ENCODE results near the gene GCK.

Gene GCK

GRCh38 chr7:44222074-44222473, 32.8 kb upstream of the GCK start:
- no peak for DNase-seq

GRCh38 chr7:44221231-44221791, 32.1 kb upstream of the GCK start:
- DNase-seq: no peak

GRCh38 chr7:44220358-44221112, 31.3 kb upstream of the GCK start:
- DNase-seq: no peak

GRCh38 chr7:44220046-44220357, 30.8 kb upstream of the GCK start:
- DNase-seq: no peak

DNA sequence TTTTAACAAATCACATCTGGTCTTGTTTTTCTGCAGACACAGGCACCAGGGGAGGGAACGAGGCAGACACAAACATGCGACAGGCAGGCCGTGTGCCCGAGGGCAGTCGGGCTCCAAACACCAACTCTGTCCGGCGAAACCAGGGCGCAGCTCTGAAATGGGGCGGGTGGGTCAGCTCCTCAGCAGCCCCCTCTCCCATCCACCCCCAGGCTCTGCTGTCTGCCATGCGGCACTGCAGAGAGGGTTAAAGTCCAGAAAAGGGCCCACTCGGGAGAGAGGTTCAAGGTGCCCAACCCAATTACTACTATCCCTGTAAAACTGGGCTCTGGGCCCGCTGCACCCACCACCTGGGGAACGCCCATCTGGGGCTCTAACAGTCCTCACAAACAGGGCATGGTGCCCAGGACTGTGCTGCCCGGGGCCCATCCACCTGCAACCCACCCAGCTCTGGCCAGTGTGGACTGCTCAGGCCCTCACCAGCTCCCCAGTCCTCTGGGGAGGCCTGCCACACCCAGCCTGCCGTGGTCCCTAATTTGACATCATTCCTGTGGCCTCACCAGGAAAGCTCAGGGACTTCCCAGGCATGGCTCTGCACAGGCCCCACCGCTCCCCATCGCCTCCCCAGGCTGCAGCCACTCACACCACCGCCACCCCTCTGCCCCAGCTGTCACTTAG, 30.3 kb upstream of the GCK start:
- DNase-seq: no peak

- DNase-seq: no peak
Measured at GRCh38 chr7:44218418-44219201, 29.4 kb upstream of the GCK start.

DNA sequence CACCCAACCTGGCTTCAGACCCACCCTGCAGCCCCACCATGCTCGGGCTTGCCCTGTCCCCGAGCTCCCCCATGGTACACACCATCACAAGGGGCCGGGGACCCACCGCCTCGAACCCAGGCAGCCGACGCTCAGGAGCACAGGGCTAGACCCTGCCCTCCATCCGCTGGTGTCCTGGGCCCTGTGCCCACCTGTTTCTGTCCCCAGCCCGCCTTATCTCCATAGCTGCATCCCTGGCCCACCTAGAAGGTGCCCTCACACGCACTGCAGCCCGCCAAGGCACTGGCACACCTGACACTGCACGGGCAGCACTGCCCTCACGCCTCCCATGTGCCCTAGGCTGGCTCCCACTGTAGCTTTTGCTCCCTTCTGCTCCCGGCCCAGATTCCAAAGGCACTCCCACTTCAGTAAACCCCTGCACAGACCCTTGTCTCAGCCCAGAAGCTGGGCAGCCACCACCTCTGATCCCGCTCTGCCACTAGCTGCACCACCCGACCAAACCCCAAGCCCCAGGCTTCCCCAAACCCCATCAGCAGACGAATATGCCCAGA, 28.7 kb upstream of the GCK start:
- DNase-seq: no peak

DNA sequence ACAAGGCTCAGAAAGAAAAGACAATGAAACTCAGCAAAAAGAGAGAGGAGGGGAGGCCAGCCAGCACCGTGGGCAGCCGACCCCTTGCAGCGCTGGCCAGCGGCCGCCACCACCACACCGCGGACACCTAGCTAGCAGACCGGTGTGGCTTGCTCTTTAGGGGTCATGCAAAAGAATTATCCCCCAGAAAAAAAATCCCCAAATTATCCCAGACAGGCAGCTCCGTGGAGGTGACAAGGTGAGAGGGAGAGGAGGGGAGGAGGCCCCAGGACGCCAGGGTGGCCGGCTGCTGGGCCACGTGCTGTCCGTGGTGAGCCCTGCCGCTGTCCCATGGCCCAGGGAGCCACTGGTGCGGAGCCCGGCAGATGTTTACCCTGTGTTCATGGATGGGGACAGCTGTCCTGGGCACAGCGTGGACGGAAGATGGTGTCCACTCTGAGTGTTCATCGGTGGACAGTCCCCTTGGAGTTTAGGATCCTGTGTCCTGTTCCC, 28.0 kb upstream of the GCK start:
- DNase-seq: no peak

GRCh38 chr7:44216521-44217222, 27.4 kb upstream of the GCK start:
- DNase-seq: no peak

DNA sequence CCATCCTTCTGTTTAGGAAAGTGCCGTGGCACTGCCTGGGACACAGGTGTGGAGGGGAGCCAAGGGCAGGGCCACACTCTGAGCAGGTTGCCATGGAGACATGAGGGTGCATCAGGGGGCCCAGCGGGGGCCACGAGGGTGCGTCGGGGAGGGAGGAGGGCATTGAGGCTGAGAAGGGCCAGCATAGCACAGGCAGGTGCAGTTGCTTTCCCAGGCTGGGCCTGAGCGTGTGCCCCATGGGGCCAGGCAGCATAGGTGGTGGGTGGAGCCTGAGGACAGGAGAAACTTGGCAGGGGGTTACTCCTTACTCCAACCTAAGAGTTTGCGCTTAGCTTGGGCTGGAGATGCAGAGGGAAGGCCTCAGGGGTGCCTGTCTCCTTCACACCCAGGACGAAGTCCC, 26.8 kb upstream of the GCK start:
- no peak for DNase-seq

- no peak for DNase-seq
Measured at GRCh38 chr7:44215531-44215930, 26.3 kb upstream of the GCK start.

DNA sequence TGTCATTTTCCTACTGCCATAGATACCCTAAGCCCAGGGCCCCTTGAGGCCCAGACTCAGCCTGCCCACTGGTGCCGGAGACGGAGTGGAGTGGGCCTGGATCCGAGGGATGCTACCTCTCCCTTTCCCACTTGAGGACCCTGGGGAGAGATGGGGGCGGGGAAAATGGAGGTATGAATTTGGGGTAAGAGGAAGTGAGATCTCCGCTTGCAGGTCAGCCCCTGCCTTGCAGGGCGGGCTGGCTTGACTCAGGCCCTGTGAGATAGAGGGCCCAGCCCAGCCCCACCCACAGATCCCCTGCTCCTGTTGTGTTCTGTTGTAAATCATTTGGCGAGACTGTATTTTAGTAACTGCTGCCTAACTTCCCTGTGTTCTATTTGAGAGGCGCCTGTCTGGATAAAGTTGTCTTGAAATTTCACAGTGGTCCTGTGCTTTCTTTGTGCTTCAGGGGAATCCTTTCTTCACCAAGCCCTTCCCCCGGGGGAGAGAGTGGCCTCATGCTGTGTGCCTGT, 24.7 kb upstream of the GCK start:
- DNase-seq: no peak

DNA sequence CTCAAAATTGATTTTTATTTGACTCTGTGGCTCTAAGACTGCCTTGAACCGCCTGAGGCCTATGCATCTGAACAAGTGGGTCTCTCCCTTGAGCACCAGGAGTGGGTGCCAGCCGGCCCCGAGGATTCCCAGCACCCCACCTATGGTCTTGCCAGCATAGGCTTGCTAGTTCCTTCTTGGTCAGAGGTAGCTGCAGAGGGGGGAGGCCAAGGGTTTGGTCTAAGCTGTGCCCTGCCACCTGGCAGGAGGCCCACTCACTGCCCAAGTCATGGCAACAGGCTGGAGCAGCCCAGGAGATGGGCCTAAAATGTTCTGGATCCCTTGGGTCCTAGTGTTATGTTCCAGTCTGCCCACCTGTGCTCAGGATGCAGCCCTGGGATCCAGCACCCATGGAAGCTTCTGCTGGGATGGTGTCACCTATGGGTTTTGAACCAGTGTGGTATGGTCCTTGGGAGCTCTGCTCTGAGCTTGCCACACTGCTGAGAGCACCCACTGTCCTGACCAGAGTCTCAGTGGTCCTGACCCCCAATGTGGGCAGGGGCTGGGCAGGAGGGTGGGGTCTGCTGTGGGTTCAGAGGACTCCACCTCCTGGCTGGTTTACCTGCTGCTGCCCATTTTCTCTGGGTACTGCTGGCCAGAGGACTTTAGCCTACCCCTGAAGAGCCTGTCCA, 24.1 kb upstream of the GCK start:
- DNase-seq: no peak

GRCh38 chr7:44212581-44213184, 23.4 kb upstream of the GCK start:
- no peak for DNase-seq

DNA sequence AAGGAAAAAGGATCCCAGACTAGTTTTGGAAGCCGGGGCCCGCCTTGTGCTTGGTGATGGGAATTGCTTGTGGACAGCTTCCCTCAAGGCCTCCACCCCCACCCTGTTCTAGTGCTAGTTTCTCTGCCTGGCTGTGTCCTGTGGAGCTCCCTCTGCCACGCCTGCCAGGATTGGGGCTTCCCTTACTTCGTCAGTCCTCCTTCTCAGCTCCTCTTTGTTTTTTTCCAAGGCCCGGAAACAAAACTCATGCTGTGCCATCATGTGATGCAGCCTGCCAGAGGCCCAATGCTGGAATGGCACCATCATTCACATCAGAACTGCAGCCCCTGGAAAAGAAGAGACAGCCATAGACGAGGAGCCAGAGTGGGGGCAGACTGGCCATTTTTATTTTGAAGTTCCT, 22.8 kb upstream of the GCK start:
- DNase-seq: no peak

GRCh38 chr7:44211126-44211675, 22.0 kb upstream of the GCK start:
- no peak for DNase-seq

DNA sequence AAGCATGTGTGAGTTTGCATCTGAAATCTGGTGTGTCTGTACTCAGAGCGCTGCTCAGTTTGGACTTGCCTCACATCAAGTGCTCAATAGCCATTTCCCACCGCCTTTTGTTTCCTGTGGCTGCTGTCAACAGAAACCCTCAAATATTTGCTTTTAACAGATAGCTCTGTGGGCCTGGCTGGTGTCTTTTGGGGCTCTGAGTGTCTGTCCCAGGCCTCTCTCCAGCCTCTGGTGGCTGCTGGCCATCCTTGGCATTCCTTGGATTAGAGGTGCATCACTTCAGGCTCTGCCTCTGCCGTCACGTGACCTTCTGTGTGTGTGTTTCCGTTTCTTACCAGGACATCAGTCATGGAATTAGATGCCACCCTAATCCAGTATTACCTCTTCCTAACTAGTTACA, 20.9 kb upstream of the GCK start:
- DNase-seq: no peak

DNA sequence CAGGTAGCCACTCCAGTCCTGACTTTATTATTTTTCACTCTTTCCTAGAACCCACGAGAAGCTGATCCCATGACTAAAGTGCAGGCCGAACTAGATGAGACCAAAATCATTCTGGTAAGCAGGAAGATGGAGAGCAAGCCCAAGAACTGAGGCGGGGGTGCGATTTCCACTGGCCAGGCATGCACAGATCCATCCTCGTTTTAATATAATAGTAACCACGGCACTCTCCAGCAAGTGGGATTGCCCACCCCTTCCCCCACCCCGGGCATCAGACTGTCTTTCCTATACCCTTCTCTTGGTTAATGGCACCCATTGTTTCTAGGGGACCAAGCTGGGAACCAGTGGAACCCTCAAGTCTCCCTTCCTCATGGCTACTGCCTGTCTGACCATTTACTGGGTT, 18.8 kb upstream of the GCK start:
- DNase-seq: no peak

- DNase-seq: no peak
Measured at GRCh38 chr7:44206008-44206407, 16.8 kb upstream of the GCK start.

DNA sequence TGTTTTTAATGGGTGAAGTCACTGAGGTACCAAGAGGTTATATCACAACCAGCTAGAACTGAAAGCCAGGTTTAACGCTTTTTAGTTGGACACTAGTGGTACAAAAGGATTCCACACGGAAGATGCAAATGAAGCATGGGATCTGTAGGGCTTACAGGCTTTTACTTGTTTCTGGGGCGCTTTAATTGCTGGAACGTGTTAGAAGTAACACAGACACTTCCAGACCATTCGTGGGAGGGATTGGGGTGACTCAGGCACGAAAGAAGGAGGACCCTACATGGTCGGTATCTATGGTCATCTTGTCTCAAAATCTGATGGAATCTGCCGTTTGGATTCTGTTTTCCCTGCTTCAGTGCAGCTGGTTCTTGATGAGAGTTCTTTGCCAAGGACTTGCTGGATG, 12.6 kb upstream of the GCK start:
- no peak for DNase-seq
